ENCODE data around the gene PPM1H. TPM values are rescaled to one million over a fixed set of nuclear protein-coding genes. Genes with fewer than 3 reads are reported as not detected.

The PPM1H gene
- total and polyA plus RNA-seq, 2 of the 8 experiments (the other 6 are each of a cell fraction or from before 2014, with no cell fraction given) = 16.4 to 36.1 TPM

GRCh38 chr12:62799126-62799736 lies 135.7 kb downstream of the PPM1H start:
- no peak overlapping the region for H3K18ac ChIP-seq (ENCODE audit: extremely low read depth, low read length)
- no peak overlapping the region for H2BK15ac ChIP-seq (ENCODE audit: low read length)
- peaks cover 0 to 5% (median 0%) of the 10 kb centered on the region in 4 experiments; a peak in 3 of 7 replicates for H3K4me1 ChIP-seq (replicated peaks in 1 of 4; ENCODE audit: control insufficient read depth in 3 of 4, insufficient read depth in 4 of 4, low read length in 3 of 4)
- H3K4ac ChIP-seq (replicated peaks; ENCODE audit: insufficient read length, low read depth, low read length) = no peak overlapping the region
- H3K9me3 ChIP-seq (ENCODE audit: insufficient read depth in 2 of 2, low read depth in 1 of 2, low read length in 1 of 2) = no peaks in the 10 kb centered on the region
- H4K91ac ChIP-seq (replicated peaks; ENCODE audit: insufficient read length, low read length) = no peak overlapping the region
- H2AFZ ChIP-seq (ENCODE audit: low read length) = no peak overlapping the region
- no peak overlapping the region for H4K8ac ChIP-seq (ENCODE audit: extremely low read depth, insufficient read depth, low read length)
- H2BK12ac ChIP-seq (ENCODE audit: low read depth, low read length) = no peak overlapping the region
- no peak overlapping the region for H3K14ac ChIP-seq (ENCODE audit: insufficient read length)
- no peak overlapping the region for H3K23ac ChIP-seq (ENCODE audit: insufficient read length)
- H3K36me3 ChIP-seq (ENCODE audit: control insufficient read depth in 2 of 4, insufficient read depth in 4 of 4, low read length in 3 of 4) = no peaks in the 10 kb centered on the region
- H3K79me1 ChIP-seq (ENCODE audit: low read depth, low read length) = no peaks in the 10 kb centered on the region
- no peak overlapping the region for H4K5ac ChIP-seq (ENCODE audit: insufficient read length, low read depth, low read length)
- H3K56ac ChIP-seq (replicated peaks; ENCODE audit: insufficient read length, low read depth, low read length) = no peak overlapping the region
- FAIRE-seq (peak; percentile 91), DNase-seq (ENCODE audit: low read depth in 1 of 2, low spot score in 2 of 2) (peak; percentile 50 to 88)
- no peak overlapping the region for H2BK5ac ChIP-seq (ENCODE audit: low read depth, low read length)
- H3K9ac ChIP-seq (replicated peaks in 1 of 4; ENCODE audit: extremely low read depth in 1 of 4, low read depth in 3 of 4, low read length in 3 of 4) = no peak overlapping the region
- no peaks in the 10 kb centered on the region for H3K79me2 ChIP-seq (ENCODE audit: control insufficient read depth in 1 of 2, insufficient read depth in 2 of 2, low read length in 2 of 2)
- no peak overlapping the region for H3K27ac ChIP-seq (ENCODE audit: low read depth, low read length)
- no peaks in the 10 kb centered on the region for H3K23me2 ChIP-seq (ENCODE audit: low read depth, low read length)
- no peak overlapping the region for H2BK20ac ChIP-seq (ENCODE audit: low read length)
- H3K4me2 ChIP-seq (ENCODE audit: insufficient read depth in 1 of 2, low read depth in 2 of 2, low read length in 2 of 2) = no peak overlapping the region
- H3K27me3 ChIP-seq (replicated peaks in 1 of 4; ENCODE audit: control insufficient read depth in 3 of 4, extremely low read depth in 1 of 4, insufficient read depth in 3 of 4, low read length in 3 of 4) = no peaks in the 10 kb centered on the region
- POLR2A ChIA-PET (ENCODE audit: partially characterized antibody) = interaction anchor here (0.7 to 1.5 kb wide), 3 partner anchors 23 to 196 kb away, joined by 3 to 5 read pairs (median 4); no protein-coding TSS in a partner anchor
- no peak overlapping the region for H2AK5ac ChIP-seq (ENCODE audit: low read depth, low read length)
- no peak overlapping the region for H3K4me3 ChIP-seq (ENCODE audit: extremely low read depth in 1 of 4, insufficient read depth in 2 of 4, low read depth in 3 of 4, low read length in 4 of 4)
- 61% methylated on average over 2 of the region's 2 CpGs; no CpG with 5 or more reads in 1 of the 2 experiments for WGBS, 2 experiments (ENCODE audit: extremely low coverage in 1 of 2, insufficient coverage in 1 of 2, insufficient read length in 1 of 2, insufficient replicate concordance in 2 of 2, low coverage in 1 of 2, low lambda C conversion rate in 2 of 2, missing lambda C conversion rate in 1 of 2)
- peaks cover 2% of the 10 kb centered on the region in 2 experiments for H4K20me1 ChIP-seq (replicated peaks in 1 of 2; ENCODE audit: control insufficient read depth in 1 of 2, insufficient read depth in 2 of 2, low read length in 2 of 2)
- CTCF ChIA-PET (ENCODE audit: partially characterized antibody) = interaction anchor here (0.6 to 11.9 kb wide), 31 partner anchors 13 to 362 kb away, joined by 3 to 173 read pairs (median 3); no protein-coding TSS in a partner anchor
- H2BK120ac ChIP-seq (replicated peaks; ENCODE audit: low read depth, low read length) = no peak overlapping the region
- TF ChIP-seq CTCF (IDR thresholded peaks at IDR 0.05; ENCODE audit: control extremely low read depth in 1 of 3, insufficient read depth in 1 of 3, low read depth in 1 of 3, low read length in 3 of 3) = peak; percentile 54 to 92 (median 90)
- peak; percentile 54 for TF ChIP-seq NANOG (IDR thresholded peaks at IDR 0.05; ENCODE audit: insufficient read depth, low read depth, low read length, poor library complexity, severe bottlenecking)
- TF ChIP-seq ATF2 (IDR thresholded peaks at IDR 0.05; ENCODE audit: low read length) = peak; percentile 36; the same call in 1 of the 2 replicates
- no peak for TF ChIP-seq SP1 (IDR thresholded peaks at IDR 0.05; ENCODE audit: low read depth, low read length)
- TF ChIP-seq RAD21 (IDR thresholded peaks at IDR 0.05 in 1 of 2, conservative IDR thresholded peaks at IDR 0.05 in 1 of 2; ENCODE audit: low read depth in 2 of 2, low read length in 2 of 2) = peak; percentile 94 to 97
- TF ChIP-seq YY1 (IDR thresholded peaks at IDR 0.05; ENCODE audit: low read depth, low read length) = peak; percentile 63; the same call in 1 of the 2 replicates
